MM.1S (cell line): ENCODE data around the gene C16orf92.

Experiments used
- CTCF ChIP-seq: fragments of 300-600 bp; sonication (generic); IDR thresholded peaks from 2 replicates; pipeline ENCODE4 v1.5.1; 2016; ENCODE audit warnings: antibody characterized with exemption, low read length, mixed read lengths
- EZH2 ChIP-seq: fragments of 300-600 bp; sonication (generic); optimal IDR thresholded peaks from 2 replicates; pipeline ENCODE3; 2017; ENCODE audit warnings: low read depth, mild to moderate bottlenecking, antibody characterized with exemption, low read length, mixed read lengths
- EZH2phosphoT487 ChIP-seq: fragments of 300-600 bp; sonication (generic); IDR thresholded peaks from 2 replicates; pipeline ENCODE4 v1.6.1; 2018; ENCODE audit warnings: antibody characterized with exemption, low read length

GRCh38 chr16:30022887-30023286 is at the start of gene C16orf92:
- no peak for TF ChIP-seq CTCF
- TF ChIP-seq EZH2: no peak
- TF ChIP-seq EZH2phosphoT487: no peak
